ENCODE data around the gene LACTB. TPM values are rescaled to one million over a fixed set of nuclear protein-coding genes. Genes with fewer than 3 reads are reported as not detected.

Gene LACTB
- polyA plus RNA-seq, 1 donor from 2014 or later = 24.3 TPM

- H3K4me2 ChIP-seq (ENCODE audit: low read length) = no peak overlapping the region
- H3K4me3 ChIP-seq (ENCODE audit: low read length) = no peak overlapping the region
- no peak overlapping the region for H2AFZ ChIP-seq (ENCODE audit: low read depth, low read length)
- H3K9me2 ChIP-seq (ENCODE audit: insufficient read depth, low read length) = no peaks in the 10 kb centered on the region
- H3K27me3 ChIP-seq (ENCODE audit: insufficient read depth, low read depth, low read length) = no peaks in the 10 kb centered on the region
- H4K20me1 ChIP-seq (ENCODE audit: insufficient read depth) = no peaks in the 10 kb centered on the region
- H3K36me3 ChIP-seq (ENCODE audit: insufficient read depth, low read length) = no peaks in the 10 kb centered on the region
- no peaks in the 10 kb centered on the region for H3K79me2 ChIP-seq (replicated peaks; ENCODE audit: insufficient read depth, low read length)
- no peak overlapping the region for H3K27ac ChIP-seq (ENCODE audit: low read length)
- H3K9ac ChIP-seq (ENCODE audit: low read length) = no peak overlapping the region
- TF ChIP-seq RAD21 (conservative IDR thresholded peaks at IDR 0.05) (no peak), CTCF (IDR thresholded peaks at IDR 0.05; ENCODE audit: poor library complexity, severe bottlenecking) (no peak), EZH2 (IDR thresholded peaks at IDR 0.05; ENCODE audit: borderline replicate concordance, insufficient read depth, low read length, poor library complexity, severe bottlenecking) (no peak), MXI1 (conservative IDR thresholded peaks at IDR 0.05; ENCODE audit: poor library complexity, severe bottlenecking) (no peak), EP300 (conservative IDR thresholded peaks at IDR 0.05; ENCODE audit: poor library complexity, severe bottlenecking) (no peak), POLR2AphosphoS5 (IDR thresholded peaks at IDR 0.05) (no peak), SMC3 (conservative IDR thresholded peaks at IDR 0.05; ENCODE audit: poor library complexity) (no peak), TAF1 (IDR thresholded peaks at IDR 0.05; ENCODE audit: low read depth) (no peak)
- TF ChIP-seq, protein P1, sequence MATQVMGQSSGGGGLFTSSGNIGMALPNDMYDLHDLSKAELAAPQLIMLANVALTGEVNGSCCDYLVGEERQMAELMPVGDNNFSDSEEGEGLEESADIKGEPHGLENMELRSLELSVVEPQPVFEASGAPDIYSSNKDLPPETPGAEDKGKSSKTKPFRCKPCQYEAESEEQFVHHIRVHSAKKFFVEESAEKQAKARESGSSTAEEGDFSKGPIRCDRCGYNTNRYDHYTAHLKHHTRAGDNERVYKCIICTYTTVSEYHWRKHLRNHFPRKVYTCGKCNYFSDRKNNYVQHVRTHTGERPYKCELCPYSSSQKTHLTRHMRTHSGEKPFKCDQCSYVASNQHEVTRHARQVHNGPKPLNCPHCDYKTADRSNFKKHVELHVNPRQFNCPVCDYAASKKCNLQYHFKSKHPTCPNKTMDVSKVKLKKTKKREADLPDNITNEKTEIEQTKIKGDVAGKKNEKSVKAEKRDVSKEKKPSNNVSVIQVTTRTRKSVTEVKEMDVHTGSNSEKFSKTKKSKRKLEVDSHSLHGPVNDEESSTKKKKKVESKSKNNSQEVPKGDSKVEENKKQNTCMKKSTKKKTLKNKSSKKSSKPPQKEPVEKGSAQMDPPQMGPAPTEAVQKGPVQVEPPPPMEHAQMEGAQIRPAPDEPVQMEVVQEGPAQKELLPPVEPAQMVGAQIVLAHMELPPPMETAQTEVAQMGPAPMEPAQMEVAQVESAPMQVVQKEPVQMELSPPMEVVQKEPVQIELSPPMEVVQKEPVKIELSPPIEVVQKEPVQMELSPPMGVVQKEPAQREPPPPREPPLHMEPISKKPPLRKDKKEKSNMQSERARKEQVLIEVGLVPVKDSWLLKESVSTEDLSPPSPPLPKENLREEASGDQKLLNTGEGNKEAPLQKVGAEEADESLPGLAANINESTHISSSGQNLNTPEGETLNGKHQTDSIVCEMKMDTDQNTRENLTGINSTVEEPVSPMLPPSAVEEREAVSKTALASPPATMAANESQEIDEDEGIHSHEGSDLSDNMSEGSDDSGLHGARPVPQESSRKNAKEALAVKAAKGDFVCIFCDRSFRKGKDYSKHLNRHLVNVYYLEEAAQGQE (IDR thresholded peaks at IDR 0.05; ENCODE audit: borderline replicate concordance) = no peak
- no peaks in the 10 kb centered on the region for H3F3A ChIP-seq (ENCODE audit: insufficient read depth, low read length, poor library complexity, severe bottlenecking)
- no peaks in the 10 kb centered on the region for H3K9me3 ChIP-seq (ENCODE audit: low read length)
These were observed 13.6 kb upstream of the LACTB start for GRCh38 chr15:63107895-63108546.

DNA sequence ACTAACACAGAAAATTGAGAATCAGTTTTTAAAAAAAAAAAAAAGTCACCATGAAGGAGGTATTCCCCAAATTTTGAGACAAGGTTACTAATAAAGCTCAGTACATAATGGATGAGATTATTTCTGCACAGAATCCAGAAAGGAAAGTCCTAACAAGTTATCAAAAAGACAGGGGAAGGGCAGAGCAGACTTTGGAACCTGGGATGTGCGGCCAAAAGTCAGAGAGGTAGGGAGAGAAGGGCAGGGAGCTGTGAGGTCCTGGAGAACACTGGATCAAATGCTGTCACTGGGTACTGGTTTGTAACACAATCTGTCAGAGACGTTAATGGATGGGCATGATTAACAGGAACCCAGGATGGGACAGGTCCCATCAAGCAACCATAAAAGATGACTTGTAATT lies 12.2 kb upstream of the LACTB start:
- no peak overlapping the region for H3K9ac ChIP-seq (ENCODE audit: low read length)
- no peak overlapping the region for H3K4me2 ChIP-seq (ENCODE audit: low read length)
- no peaks in the 10 kb centered on the region for H3K9me2 ChIP-seq (ENCODE audit: insufficient read depth, low read length)
- H3K27me3 ChIP-seq (ENCODE audit: insufficient read depth, low read depth, low read length) = no peaks in the 10 kb centered on the region
- no peaks in the 10 kb centered on the region for H3F3A ChIP-seq (ENCODE audit: insufficient read depth, low read length, poor library complexity, severe bottlenecking)
- no peaks in the 10 kb centered on the region for H3K79me2 ChIP-seq (replicated peaks; ENCODE audit: insufficient read depth, low read length)
- H3K4me3 ChIP-seq (ENCODE audit: low read length) = no peak overlapping the region
- H3K27ac ChIP-seq (ENCODE audit: low read length) = no peak overlapping the region
- no peaks in the 10 kb centered on the region for H3K9me3 ChIP-seq (ENCODE audit: low read length)
- no peaks in the 10 kb centered on the region for H3K36me3 ChIP-seq (ENCODE audit: insufficient read depth, low read length)
- no peak overlapping the region for H2AFZ ChIP-seq (ENCODE audit: low read depth, low read length)
- no peaks in the 10 kb centered on the region for H4K20me1 ChIP-seq (ENCODE audit: insufficient read depth)
- no peak for TF ChIP-seq EZH2 (IDR thresholded peaks at IDR 0.05; ENCODE audit: borderline replicate concordance, insufficient read depth, low read length, poor library complexity, severe bottlenecking)
